G401 (cell line): ENCODE data around the gene FCRL4. TPM values are rescaled to one million over a fixed set of nuclear protein-coding genes. Genes with fewer than 3 reads are reported as not detected.

ENCODE experiments used
- DNase-seq: peaks from one replicate; pipeline ENCODE4 v3.0.0-alpha.2; 2015; ENCODE audit warnings: low spot score
- in situ Hi-C: cut with HindIII; loops from 2 replicates; pipeline ENCODE4 v1.10.0; 2016; ENCODE audit warnings: low sequenced_read_pairs, mixed read lengths
- total RNA-seq: library from RNA; depleted of rRNA; stranded (reverse); fragments of >200 nt; shearing (Covaris generic); gene quantifications from 2 replicates; pipeline ENCODE4 v1.2.3, GENCODE V29; 2014; rRNA removed

Gene FCRL4
- not detected in 2 replicates for total RNA-seq

- no peak for DNase-seq
- in situ Hi-C loops = no loop called here
Observed at GRCh38 chr1:157597959-157598667, at the start of gene FCRL4. Gene FCRL4 (minus strand): TSS chr1:157598085. CDS start chr1:157597944, 141 bp downstream.

GRCh38 chr1:157646144-157646543, 48.3 kb upstream of the FCRL4 start:
- no peak for DNase-seq
- in situ Hi-C loops = no loop called here

GRCh38 chr1:157641177-157641576, 43.3 kb upstream of the FCRL4 start:
- no peak for DNase-seq
- in situ Hi-C loops = no loop called here

- in situ Hi-C loops = no loop called here
- no peak for DNase-seq
Observed at GRCh38 chr1:157639800-157640199, 41.9 kb upstream of the FCRL4 start.

- no peak for DNase-seq
- in situ Hi-C loops = no loop called here
Observed at GRCh38 chr1:157628773-157629172, 30.9 kb upstream of the FCRL4 start.

GRCh38 chr1:157626099-157626498, 28.2 kb upstream of the FCRL4 start:
- no peak for DNase-seq
- in situ Hi-C loops = no loop called here

GRCh38 chr1:157624471-157624870, 26.6 kb upstream of the FCRL4 start:
- no peak for DNase-seq
- in situ Hi-C loops = no loop called here

- in situ Hi-C loops = no loop called here
- no peak for DNase-seq
Observed at GRCh38 chr1:157622471-157622870, 24.6 kb upstream of the FCRL4 start.

- DNase-seq = no peak
- in situ Hi-C loops = no loop called here
Observed at GRCh38 chr1:157618190-157618589, 20.3 kb upstream of the FCRL4 start.

GRCh38 chr1:157600236-157600635, 2.4 kb upstream of the FCRL4 start:
- DNase-seq = no peak
- in situ Hi-C loops = no loop called here

GRCh38 chr1:157596384-157596783, 1.5 kb downstream of the FCRL4 start:
- no peak for DNase-seq

GRCh38 chr1:157595356-157595755, 2.5 kb downstream of the FCRL4 start:
- DNase-seq = no peak
- in situ Hi-C loops = no loop called here

More at GRCh38 chr1:157596384-157596783, 1.5 kb downstream of the FCRL4 start:
- in situ Hi-C loops = no loop called here

- in situ Hi-C loops = no loop called here
- DNase-seq = no peak
Observed at GRCh38 chr1:157585984-157586383, 11.9 kb downstream of the FCRL4 start.

GRCh38 chr1:157584503-157584902, 13.4 kb downstream of the FCRL4 start:
- in situ Hi-C loops = no loop called here
- no peak for DNase-seq

- in situ Hi-C loops = no loop called here
Observed at GRCh38 chr1:157580828-157581210, 17.1 kb downstream of the FCRL4 start.

GRCh38 chr1:157580179-157580827, 17.6 kb downstream of the FCRL4 start:
- in situ Hi-C loops = no loop called here

More at GRCh38 chr1:157580828-157581210, 17.1 kb downstream of the FCRL4 start:
- no peak for DNase-seq

GRCh38 chr1:157577420-157577819, 20.5 kb downstream of the FCRL4 start:
- no peak for DNase-seq
- in situ Hi-C loops = no loop called here

More at GRCh38 chr1:157580179-157580827, 17.6 kb downstream of the FCRL4 start:
- DNase-seq = peak; percentile 65

- in situ Hi-C loops = no loop called here
- no peak for DNase-seq
Observed at GRCh38 chr1:157575744-157576143, 22.1 kb downstream of the FCRL4 start.

- DNase-seq = no peak
- in situ Hi-C loops = no loop called here
Observed at GRCh38 chr1:157574836-157575235, 23.0 kb downstream of the FCRL4 start.

GRCh38 chr1:157566484-157567300, 31.2 kb downstream of the FCRL4 start:
- in situ Hi-C loops = no loop called here
- no peak for DNase-seq
